Activated naive CD8-positive, alpha-beta T cell treated with anti-CD3 and anti-CD28 coated beads for 36 hours (primary cell): ENCODE results near the gene MMAB. TPM values are rescaled to one million over a fixed set of nuclear protein-coding genes. Genes with fewer than 3 reads are reported as not detected.

Experiments
- DNase-seq: peaks from one replicate; pipeline ENCODE4 v3.0.0; 2021
- H3K27ac Mint-ChIP-seq: one replicate; pipeline ENCODE4 v1.8.0; 2022; ENCODE audit warnings: mild to moderate bottlenecking, moderate library complexity, mixed read lengths
- H3K27me3 Mint-ChIP-seq: one replicate; pipeline ENCODE4 v1.8.0; 2022; ENCODE audit warnings: mild to moderate bottlenecking, mixed read lengths
- H3K36me3 Mint-ChIP-seq: one replicate; pipeline ENCODE4 v1.8.0; 2021; ENCODE audit warnings: mild to moderate bottlenecking, mixed read lengths
- H3K4me1 Mint-ChIP-seq: one replicate; pipeline ENCODE4 v1.8.0; 2021; ENCODE audit warnings: mixed read lengths
- H3K4me3 Mint-ChIP-seq: one replicate; pipeline ENCODE4 v1.8.0; 2022; ENCODE audit warnings: mild to moderate bottlenecking, moderate library complexity, mixed read lengths
- H3K9me3 Mint-ChIP-seq: one replicate; pipeline ENCODE4 v1.8.0; 2022; ENCODE audit warnings: mixed read lengths
- total RNA-seq, 2 experiments: library from RNA; stranded (reverse); gene quantifications; one replicate each; pipeline ENCODE4 v1.2.3, GENCODE V29; 2021

The MMAB gene
- 10 to 100 TPM; 58.3 to 62.8 TPM for total RNA-seq

DNA sequence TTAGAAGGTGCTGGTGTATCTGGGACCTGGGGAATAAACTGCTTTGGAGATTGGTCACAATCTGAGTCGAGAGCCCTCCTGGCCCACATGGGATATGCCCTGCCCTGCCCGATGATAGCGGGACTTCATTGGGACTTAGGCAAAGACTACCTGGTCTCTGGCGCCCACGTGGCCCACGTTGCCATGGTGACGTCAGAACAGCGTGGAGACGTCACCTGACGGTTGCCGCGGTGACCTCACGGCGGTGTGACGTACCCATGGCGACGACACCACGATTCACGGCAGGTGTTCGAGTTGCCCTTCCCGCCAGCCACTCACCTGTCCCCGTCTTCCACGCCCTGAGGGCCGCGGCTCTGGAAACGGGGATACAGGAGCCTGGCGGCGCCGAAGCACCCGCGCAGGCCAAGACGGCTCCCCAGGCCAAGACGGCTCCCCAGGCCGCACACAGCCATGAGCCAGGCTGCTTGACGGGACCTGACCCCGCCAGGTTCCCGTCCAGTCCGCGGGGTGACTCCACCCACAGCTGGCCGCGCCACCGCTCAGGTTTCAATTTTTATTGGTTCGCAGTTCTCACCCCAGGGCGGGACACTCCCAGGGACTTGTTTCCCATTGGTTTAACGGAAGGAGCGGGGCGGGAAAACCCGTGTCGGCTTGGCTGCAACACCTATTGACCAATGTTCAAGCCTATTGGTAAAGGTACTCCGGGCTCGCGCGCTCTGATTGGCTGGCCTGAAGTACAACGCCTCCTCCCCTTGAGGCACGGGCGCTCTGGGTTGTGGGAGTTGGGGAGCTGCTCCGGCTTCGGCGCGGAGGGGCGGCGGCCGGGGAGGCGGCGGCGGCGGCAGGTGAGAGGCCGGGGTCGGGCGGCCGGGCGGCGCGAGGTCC lies at the start of gene MMAB, which contains the start of gene MVK:
TSS of gene MMAB (minus strand) at position 476 of the 885 bp plus-strand sequence. CDS start at position 452, 24 bp downstream.
TSS of gene MVK (plus strand) at position 766 of the 885 bp plus-strand sequence. CDS start 1,029 bp downstream, outside the sequence.
- H3K4me3 Mint-ChIP-seq = peak within 1 kb of the TSS; percentile 84
- peak; percentile 97 for DNase-seq
- H3K27ac Mint-ChIP-seq = peak within 1 kb of the TSS; percentile 96
- H3K4me1 Mint-ChIP-seq = peaks cover 28% of the 10 kb centered on the region
- no peaks in the 10 kb centered on the region for H3K9me3 Mint-ChIP-seq
- peaks cover 17% of the 10 kb centered on the region for H3K36me3 Mint-ChIP-seq
- H3K27me3 Mint-ChIP-seq = no peaks in the 10 kb centered on the region

DNA sequence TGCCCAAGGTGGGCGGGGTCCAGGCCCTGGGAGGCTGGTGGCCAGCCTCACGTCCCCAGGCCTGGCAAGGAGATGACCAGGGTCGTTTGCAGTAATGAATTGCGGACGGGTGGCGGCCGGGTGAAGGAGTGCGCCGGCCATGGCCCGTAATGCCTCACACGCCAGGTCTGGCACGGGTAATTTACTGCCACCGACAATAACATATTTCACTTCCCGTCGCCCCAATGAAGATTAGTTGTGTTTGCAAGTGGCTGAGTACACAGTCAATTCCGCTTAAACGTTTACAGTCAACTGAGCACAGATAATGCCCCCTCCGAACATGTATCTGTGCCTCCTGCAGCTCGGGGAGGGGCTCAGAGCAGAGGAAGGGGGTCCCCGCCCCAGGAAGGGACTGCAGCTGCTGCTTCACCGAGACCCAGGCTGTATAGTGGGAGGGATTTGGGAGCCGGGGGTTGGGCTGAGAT lies 48.6 kb upstream of the MMAB start:
- peaks cover 2% of the 10 kb centered on the region for H3K4me1 Mint-ChIP-seq
- no peaks in the 10 kb centered on the region for H3K9me3 Mint-ChIP-seq
- H3K36me3 Mint-ChIP-seq = no peaks in the 10 kb centered on the region
- peaks cover 25% of the 10 kb centered on the region for H3K27me3 Mint-ChIP-seq
- no peak for DNase-seq
- H3K4me3 Mint-ChIP-seq = no peak overlapping the region
- H3K27ac Mint-ChIP-seq = no peak overlapping the region

GRCh38 chr12:109621211-109621694 lies 47.9 kb upstream of the MMAB start:
- Mint-ChIP-seq H3K27ac (no peak overlapping the region), H3K4me1 (peaks cover 2% of the 10 kb centered on the region), H3K9me3 (no peaks in the 10 kb centered on the region), H3K27me3 (peaks cover 29% of the 10 kb centered on the region), H3K4me3 (no peak overlapping the region), H3K36me3 (no peaks in the 10 kb centered on the region)
- DNase-seq = no peak

DNA sequence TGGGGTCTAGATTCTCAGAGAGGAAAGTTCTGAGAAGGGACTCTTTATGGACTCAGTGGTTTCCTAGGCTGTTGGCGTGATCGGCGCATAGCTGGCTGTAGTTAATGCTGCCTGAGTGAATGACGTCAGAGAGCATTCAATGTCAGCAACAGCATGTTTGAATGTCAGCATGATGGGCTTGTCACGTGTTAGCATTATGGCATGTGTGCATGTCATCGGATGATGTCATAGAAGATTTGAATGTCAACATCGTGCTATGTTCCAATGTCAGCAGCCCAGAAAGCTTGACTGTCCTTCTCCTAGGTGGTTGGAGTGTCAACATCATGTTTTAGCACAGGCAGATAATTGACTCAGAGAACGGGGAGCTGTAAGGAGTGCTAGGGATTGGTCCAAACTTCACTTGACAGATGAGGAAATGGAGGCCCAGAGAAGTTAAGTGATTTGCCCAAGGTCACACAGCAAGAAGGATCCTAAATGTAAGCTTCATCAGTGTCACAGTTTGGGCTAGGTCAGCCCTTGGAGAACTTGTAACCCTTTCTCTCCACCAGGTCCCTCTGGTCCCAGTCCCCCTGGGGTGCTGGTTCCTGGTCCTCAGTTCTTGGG lies 45.8 kb upstream of the MMAB start:
- no peak for DNase-seq
- Mint-ChIP-seq H3K4me3 (no peak overlapping the region), H3K27me3 (peaks cover 26% of the 10 kb centered on the region), H3K4me1 (peaks cover 2% of the 10 kb centered on the region), H3K27ac (no peak overlapping the region), H3K9me3 (no peaks in the 10 kb centered on the region), H3K36me3 (no peaks in the 10 kb centered on the region)

DNA sequence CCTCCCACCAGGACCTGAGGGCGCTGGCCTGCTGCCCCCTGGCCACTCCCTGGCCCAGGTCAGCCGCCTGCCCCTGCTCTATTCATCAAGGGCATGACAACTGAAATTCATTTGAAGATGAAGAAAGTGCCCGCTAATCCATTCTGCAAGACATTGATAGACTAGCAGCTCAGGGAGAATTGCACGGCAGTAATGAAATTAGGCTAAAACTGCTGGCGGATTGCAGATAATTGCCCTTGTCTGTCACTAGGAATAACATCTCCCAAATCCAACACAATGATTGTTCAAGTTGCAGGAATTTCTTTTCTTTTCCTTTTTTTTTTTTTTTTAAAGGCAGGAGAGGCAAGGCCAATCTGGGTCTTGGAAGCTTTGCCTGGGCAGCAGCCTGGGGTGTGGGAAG lies 44.8 kb upstream of the MMAB start:
- H3K36me3 Mint-ChIP-seq = no peaks in the 10 kb centered on the region
- peaks cover 2% of the 10 kb centered on the region for H3K4me1 Mint-ChIP-seq
- no peak overlapping the region for H3K27ac Mint-ChIP-seq
- no peak for DNase-seq
- no peaks in the 10 kb centered on the region for H3K9me3 Mint-ChIP-seq
- H3K27me3 Mint-ChIP-seq = peaks cover 33% of the 10 kb centered on the region
- no peak overlapping the region for H3K4me3 Mint-ChIP-seq

- Mint-ChIP-seq H3K4me1 (peaks cover 2% of the 10 kb centered on the region), H3K36me3 (no peaks in the 10 kb centered on the region), H3K27ac (no peak overlapping the region), H3K27me3 (peaks cover 28% of the 10 kb centered on the region), H3K9me3 (no peaks in the 10 kb centered on the region), H3K4me3 (no peak overlapping the region)
- no peak for DNase-seq
Observed at GRCh38 chr12:109617491-109617890, 44.2 kb upstream of the MMAB start.

GRCh38 chr12:109615556-109616229 lies 42.4 kb upstream of the MMAB start:
- no peaks in the 10 kb centered on the region for H3K36me3 Mint-ChIP-seq
- no peaks in the 10 kb centered on the region for H3K4me1 Mint-ChIP-seq
- no peak overlapping the region for H3K27ac Mint-ChIP-seq
- no peaks in the 10 kb centered on the region for H3K9me3 Mint-ChIP-seq
- peaks cover 24% of the 10 kb centered on the region for H3K27me3 Mint-ChIP-seq
- H3K4me3 Mint-ChIP-seq = no peak overlapping the region
- no peak for DNase-seq

DNA sequence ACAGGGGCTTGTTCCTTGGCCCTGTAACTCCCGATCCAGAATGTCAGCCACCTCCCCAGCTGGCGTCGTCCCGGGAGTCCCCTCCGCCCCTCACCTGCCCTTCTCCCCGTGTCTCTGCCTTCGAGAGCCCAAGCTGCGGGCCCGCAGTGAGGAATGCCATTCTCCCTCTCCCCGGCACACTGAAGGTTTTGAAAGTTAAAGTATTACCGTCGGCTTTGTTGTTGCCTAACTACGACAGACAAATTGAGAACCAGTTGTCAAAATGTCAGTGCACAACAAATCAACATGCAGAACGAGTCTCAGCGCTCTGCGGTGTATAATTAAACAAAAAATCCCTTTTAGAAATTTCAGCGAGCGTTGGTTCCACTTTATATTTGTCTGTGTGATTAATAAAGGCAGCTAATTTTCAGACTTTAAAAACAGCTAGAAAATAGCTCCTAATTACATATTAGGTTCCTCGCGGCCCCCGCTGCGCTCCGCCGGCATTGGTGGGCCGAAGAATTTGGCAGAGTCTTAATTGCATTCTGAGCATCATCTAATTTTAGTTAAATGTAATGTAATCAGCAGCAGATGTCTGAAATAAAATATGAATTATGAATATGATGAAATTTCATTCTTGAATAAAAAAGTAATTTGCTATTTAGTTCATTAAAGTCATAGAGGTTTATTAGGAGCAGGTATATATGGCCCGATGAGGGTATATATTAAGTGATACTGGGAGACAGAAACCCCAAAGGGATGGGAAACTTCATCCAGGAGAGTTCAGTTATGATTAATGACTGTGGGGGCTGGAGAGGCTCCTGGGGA lies 40.5 kb upstream of the MMAB start:
- no peaks in the 10 kb centered on the region for H3K9me3 Mint-ChIP-seq
- H3K27me3 Mint-ChIP-seq = peaks cover 32% of the 10 kb centered on the region
- no peaks in the 10 kb centered on the region for H3K36me3 Mint-ChIP-seq
- no peaks in the 10 kb centered on the region for H3K4me1 Mint-ChIP-seq
- no peak overlapping the region for H3K27ac Mint-ChIP-seq
- no peak overlapping the region for H3K4me3 Mint-ChIP-seq
- DNase-seq = no peak

DNA sequence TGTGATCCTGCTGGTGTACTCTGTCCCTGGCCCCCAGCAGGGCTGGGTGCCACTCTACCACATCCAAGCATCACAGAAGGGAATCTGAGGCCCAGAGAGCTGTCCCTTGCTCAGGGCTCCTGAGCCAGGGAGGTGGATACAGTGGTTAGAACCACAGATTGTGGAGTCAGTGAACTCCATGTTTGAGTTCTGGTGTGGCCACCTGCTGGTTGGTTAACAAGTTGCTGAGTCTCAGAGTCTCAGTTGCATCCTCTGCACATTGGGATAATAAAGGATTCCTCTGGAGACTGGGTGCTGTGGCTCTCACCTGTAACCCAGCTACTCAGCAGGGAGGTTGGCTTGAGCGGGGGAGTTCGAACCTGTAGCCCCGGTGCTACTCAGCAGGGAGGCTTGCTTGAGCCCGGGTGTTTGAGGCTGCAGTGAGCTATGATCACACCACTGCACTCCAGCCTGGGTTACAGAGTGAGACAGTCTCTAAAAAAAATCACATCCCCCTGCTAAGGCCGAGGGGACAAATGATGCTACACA lies 39.7 kb upstream of the MMAB start:
- Mint-ChIP-seq H3K27me3 (peaks cover 32% of the 10 kb centered on the region), H3K4me1 (no peaks in the 10 kb centered on the region), H3K9me3 (no peaks in the 10 kb centered on the region), H3K36me3 (no peaks in the 10 kb centered on the region), H3K27ac (no peak overlapping the region), H3K4me3 (no peak overlapping the region)
- no peak for DNase-seq

DNA sequence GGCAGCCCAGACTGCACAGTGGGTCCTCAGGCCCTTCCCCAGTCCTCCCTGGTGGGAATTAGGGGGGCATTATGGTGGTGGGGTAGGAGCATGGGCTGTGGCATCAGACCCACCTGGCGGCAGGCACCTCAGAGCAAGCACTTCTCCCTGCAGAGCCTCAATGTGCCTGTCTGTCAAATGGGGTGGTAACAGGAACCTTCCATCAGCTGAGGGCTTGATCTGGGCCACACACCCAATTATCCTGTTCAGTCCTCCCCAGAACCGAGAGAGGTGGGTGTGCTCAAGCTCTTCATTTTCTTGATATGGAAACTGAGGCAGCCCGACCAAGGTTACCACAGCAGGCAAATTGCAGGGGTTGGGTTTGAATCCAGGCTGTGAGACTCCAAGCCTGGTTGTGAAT lies 38.7 kb upstream of the MMAB start:
- peaks cover 37% of the 10 kb centered on the region for H3K27me3 Mint-ChIP-seq
- H3K27ac Mint-ChIP-seq = no peak overlapping the region
- no peaks in the 10 kb centered on the region for H3K9me3 Mint-ChIP-seq
- no peak for DNase-seq
- no peaks in the 10 kb centered on the region for H3K4me1 Mint-ChIP-seq
- no peak overlapping the region for H3K4me3 Mint-ChIP-seq
- no peaks in the 10 kb centered on the region for H3K36me3 Mint-ChIP-seq

GRCh38 chr12:109611223-109611622 lies 37.9 kb upstream of the MMAB start:
- no peak overlapping the region for H3K27ac Mint-ChIP-seq
- no peak overlapping the region for H3K4me3 Mint-ChIP-seq
- no peak for DNase-seq
- peaks cover 33% of the 10 kb centered on the region for H3K27me3 Mint-ChIP-seq
- H3K9me3 Mint-ChIP-seq = no peaks in the 10 kb centered on the region
- no peaks in the 10 kb centered on the region for H3K4me1 Mint-ChIP-seq
- no peaks in the 10 kb centered on the region for H3K36me3 Mint-ChIP-seq

DNA sequence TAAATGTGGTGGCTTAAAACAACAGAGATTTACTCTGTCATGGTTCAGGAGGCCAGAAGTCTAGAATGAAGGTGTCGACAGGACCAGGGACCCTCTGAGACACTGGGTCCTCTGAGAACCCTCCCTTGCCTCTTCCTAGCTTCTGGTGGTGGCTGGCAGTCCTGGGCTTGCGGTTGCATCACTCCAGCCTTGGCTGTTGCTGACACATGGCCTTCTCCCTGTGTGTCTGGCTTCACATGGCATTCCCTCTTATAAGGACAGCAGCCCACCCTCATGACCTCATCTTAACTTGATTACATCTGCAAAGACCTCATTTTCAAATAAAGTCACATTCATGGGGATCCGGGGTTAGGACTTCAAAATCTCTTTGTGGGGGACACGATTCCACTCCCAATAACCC lies 37.2 kb upstream of the MMAB start:
- no peaks in the 10 kb centered on the region for H3K4me1 Mint-ChIP-seq
- no peaks in the 10 kb centered on the region for H3K36me3 Mint-ChIP-seq
- H3K27ac Mint-ChIP-seq = no peak overlapping the region
- no peak for DNase-seq
- no peaks in the 10 kb centered on the region for H3K9me3 Mint-ChIP-seq
- peaks cover 32% of the 10 kb centered on the region for H3K27me3 Mint-ChIP-seq
- no peak overlapping the region for H3K4me3 Mint-ChIP-seq

GRCh38 chr12:109609342-109609741 lies 36.0 kb upstream of the MMAB start:
- H3K27me3 Mint-ChIP-seq = peaks cover 34% of the 10 kb centered on the region
- DNase-seq = no peak
- no peak overlapping the region for H3K27ac Mint-ChIP-seq
- no peak overlapping the region for H3K4me3 Mint-ChIP-seq
- H3K4me1 Mint-ChIP-seq = no peaks in the 10 kb centered on the region
- no peaks in the 10 kb centered on the region for H3K9me3 Mint-ChIP-seq
- H3K36me3 Mint-ChIP-seq = no peaks in the 10 kb centered on the region

GRCh38 chr12:109608793-109609192 lies 35.5 kb upstream of the MMAB start:
- Mint-ChIP-seq H3K4me3 (no peak overlapping the region), H3K36me3 (no peaks in the 10 kb centered on the region), H3K4me1 (no peaks in the 10 kb centered on the region), H3K27me3 (peaks cover 34% of the 10 kb centered on the region), H3K27ac (no peak overlapping the region), H3K9me3 (no peaks in the 10 kb centered on the region)
- DNase-seq = no peak
